ENCODE measurements around the gene PRRG2.

DNA sequence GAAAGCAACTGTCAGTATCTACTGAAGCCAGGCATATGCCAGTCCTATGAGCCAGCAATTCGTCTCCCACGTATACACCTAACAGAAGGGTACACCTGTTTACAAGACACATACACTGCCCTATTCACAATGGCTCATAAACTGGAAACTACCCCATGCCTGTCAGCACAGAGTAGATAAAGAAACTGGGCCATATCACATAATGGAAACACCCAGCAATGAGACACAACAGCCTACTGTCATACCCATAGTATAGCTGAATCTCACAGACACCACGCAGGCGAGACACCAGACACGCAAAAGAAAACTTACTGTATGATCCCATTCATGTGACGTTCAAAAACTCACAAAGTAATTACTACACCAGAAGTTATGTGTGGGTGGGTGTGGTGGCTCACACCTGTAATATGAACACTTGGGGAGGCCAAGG, 16.5 kb upstream of the PRRG2 start:
- TF ChIP-seq POLR2AphosphoS5 (IDR thresholded peaks at IDR 0.05; ENCODE audit: low read depth, low read length) (no peak), POLR2A (IDR thresholded peaks at IDR 0.05; ENCODE audit: low read depth, low read length) (no peak), TAF1 (IDR thresholded peaks at IDR 0.05; ENCODE audit: borderline replicate concordance, low read depth, low read length) (no peak)

Measured in GM12892 (cell line).